Fibroblast of peridontal ligament (primary cell): Measurements from ENCODE around the gene ACVR1.

Experiments used
- DNase-seq: peaks from one replicate; pipeline ENCODE4 v3.0.0-alpha.2; 2010; ENCODE audit errors: extremely low read depth

ACVR1 gene

DNA sequence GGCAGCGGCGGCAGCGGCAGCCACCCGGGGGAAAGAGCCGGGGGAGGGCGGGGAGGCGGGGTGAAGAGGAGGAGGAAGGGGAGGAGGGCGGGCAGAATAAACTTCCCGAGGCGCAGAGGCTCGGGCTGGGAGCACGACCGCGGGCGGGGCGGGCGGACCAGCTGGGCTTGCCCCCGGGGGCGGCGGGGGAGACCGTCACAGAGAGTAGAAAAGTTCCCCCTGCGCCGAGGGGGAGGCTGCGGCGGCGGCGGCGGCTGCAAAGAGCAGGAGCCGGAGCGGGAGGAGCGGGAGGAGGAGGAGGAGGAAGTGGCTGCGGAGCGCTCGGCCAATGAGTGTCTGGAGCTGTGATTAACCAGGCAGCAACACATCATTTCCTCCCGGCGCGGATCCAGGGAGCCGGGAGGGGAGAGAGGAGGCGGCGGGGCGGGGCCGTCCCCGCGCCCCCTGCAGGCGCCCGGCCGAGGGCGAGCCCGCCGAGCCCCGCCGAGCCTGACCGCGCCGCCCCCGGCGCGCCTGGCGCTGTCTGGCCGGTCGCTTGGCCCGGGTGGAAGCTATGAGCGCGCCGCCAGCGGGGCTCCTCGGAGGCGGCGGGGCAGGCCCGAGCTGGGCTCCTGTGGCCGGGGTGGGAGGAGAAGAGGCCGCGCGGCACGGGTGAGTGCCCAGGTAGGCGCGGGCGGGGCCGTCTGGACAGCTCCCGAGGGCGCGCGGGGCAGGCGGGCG, at the start of gene ACVR1:
Gene ACVR1 (minus strand): TSS at position 265 of the 720 bp plus-strand sequence. CDS start 76,837 bp downstream, outside the sequence.
- DNase-seq: peak; percentile 97

DNA sequence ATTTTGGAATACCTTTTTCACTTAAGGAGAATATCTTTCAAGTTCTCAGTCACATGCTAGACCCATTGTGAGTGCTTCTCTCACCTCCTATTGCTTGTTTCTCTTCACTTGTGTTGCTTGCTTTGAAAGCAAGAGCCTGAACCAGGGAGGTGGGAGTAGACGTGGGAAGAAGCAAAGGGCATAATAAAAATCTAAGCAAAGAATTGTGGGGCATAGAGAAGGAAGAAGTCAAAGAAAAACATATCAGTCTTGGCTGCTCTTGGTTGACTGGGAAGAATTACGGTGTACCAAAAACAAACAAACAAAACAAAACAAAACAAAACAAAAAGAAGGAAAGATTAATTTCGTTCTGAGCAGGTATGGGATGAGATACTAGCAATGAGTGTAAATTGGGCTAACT, 48.9 kb upstream of the ACVR1 start:
- DNase-seq: no peak

DNA sequence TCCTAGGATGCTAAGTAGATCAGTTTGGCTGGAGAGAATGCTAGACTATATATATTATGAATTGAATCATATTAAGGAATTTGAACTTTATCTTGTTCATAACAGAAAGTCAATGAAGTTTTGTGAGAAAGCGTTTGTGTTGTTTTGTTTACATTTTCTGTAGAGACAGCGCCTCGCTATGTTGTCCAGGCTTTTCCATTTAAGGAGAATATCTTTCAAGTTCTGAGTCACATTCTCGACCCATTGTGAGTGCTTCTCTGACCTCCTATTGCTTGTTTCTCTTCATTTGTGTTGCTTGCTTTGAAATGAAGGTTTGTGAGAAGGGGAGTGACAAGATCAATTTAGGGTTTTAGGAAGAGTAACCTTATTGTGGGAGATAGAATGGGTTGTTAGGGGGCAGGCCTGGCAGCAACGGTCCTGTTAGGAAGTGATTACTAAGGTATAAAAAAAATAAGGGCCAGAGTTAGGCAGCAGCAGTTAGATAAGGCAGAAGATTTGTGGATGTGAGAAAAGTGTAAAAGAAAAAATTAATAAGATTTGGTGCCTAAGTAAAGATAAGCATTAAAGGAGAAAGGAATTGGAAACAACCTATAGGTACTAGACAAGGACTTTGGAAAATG, 47.6 kb upstream of the ACVR1 start:
- DNase-seq: no peak

DNA sequence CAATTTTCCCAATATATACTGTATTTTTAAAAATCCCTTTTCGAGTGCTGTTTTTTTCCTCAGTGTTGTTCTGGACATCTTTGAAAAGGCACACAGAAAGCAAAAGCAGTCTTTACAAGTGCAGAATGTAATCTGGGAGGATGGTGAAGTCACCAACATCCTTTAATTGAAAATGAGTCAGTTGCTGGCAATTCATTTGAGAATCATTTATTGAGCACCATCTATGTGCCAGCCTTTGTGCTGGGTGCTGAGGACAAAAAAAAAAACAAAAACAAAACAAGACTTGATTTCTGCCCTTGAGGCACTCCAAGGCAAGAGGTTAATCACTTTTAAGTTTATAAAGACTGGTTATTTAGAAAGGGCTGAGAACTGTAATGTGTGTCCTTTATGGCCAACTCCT, 46.7 kb upstream of the ACVR1 start:
- DNase-seq: no peak

DNA sequence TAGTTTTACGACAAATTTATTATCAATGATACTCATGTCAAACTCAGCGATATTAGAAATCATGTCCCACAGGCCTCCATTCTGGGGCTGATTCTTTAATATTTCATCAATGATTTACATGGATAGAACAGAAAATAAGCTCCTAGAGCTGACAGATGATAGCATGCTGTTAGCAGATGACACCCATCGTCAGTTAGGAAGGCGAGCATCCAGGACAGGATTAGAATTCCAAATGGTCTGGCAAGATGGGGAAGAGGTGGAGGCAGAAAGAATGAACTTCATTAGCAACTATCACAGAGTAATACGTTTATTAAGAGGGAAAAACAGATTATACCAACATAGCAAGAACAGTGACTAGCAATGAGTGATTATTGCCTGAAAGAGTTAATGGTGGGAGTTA, 46.2 kb upstream of the ACVR1 start:
- no peak for DNase-seq

DNA sequence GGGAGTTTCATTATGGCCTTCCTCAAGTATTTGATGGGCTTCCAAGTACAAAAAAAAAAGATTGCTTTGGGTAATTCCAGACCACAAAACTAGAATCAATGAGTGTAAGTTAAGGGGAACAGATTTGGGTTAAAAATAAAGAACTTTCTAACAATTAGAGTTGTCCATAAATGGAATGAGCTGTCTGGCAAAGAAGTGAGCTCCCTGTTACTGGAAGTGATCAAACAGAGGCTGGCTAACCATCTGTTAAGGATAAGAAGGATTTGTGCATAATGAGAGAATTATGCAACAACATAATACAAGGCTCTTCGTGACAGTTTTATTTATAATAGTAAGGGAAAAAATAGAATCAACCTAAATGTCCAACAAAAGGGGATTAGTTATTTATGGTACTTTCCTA, 44.6 kb upstream of the ACVR1 start:
- no peak for DNase-seq

DNA sequence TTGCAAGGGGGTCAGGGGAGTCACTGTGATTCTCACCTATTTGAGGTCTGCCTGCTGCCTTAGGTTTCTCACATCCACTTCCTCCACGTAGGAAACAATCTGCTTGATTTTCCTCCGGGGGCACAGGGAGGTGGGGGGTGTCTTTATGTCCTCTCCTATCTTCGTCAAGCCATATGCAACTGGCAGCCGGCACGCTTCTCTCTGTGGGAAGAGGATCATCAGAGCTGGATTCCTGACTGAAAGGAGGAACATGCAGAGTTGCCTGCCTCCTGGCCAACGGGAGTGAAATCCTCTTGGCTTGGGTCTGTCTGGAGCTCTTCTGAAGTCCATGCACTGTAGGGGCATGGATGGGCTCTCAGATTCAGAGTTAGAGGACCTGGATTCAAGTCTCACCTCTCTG, 43.1 kb upstream of the ACVR1 start:
- DNase-seq: no peak

DNA sequence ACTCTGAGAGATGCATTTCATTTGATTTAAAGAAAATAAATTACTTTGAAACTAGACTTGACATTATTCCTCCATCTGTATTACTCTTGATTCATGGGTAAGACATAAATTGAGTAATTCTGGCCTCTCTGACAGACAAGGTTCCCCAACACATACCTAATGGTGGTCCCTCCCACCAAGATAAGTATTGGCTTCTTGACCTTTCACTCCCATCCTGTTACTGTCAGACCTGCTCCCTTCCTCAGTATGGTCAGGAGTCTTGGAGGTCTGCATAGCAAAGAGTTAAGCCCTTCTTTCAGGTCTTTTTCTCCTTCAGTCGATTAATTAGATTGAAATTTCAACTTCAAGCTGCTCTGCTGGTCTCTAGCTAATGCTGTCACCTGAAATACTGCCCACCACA, 42.2 kb upstream of the ACVR1 start:
- no peak for DNase-seq

DNA sequence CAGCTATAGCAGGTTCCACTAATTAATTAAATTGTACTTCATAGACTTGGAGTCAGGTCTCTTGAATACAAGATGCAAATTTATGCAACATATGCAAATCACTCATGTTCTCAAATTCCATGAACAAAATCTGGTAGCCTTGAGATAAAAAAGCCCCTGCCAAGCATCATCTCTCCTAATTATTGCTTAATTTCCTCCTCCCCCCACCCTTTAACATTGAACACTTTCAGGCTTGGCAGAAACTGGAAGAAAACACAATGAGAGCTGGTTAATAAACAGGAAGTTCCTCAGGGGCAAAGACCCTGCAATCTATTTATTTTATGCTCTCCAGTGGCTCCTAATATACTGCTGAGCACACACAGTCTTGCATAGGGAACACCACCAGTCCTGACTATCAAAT, 35.6 kb upstream of the ACVR1 start:
- no peak for DNase-seq

DNA sequence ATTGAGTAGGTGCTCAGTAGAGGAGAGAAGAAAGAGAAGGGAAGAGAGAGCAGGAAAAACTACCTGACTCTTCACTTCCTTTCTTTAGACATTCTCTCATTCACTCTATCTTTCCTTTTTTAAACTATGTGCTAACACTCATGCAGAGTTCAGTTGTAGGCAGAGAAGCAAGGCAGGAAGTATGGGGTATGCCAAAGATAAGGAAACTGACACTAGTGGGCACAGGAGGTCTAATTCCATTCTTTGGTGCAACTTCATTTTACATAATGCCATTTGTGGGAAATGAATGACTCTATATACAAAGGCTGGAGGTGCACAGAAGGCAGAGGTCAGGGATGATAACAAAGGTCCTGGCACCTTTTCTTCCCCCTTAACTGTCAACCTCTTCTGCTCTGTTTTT, 35.1 kb upstream of the ACVR1 start:
- no peak for DNase-seq

DNA sequence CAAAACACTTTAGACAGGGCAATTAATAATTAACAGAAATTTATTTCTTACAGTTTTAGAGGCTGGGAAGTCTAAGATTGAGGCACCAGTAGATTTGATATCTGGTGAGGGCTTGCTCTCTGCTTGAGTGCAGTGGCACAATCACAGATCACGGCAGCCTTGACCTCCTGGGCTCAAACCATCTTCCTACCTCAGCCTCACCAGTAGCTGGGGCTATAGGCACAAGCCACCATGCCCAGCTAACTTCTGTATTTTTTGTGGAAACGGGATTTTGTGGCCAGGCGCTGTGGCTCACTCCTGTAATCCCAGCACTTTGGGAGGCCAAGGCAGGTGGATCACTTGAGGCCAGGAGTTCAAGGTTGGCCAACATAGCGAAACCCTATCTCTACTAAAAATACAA, 29.0 kb upstream of the ACVR1 start:
- DNase-seq: no peak

DNA sequence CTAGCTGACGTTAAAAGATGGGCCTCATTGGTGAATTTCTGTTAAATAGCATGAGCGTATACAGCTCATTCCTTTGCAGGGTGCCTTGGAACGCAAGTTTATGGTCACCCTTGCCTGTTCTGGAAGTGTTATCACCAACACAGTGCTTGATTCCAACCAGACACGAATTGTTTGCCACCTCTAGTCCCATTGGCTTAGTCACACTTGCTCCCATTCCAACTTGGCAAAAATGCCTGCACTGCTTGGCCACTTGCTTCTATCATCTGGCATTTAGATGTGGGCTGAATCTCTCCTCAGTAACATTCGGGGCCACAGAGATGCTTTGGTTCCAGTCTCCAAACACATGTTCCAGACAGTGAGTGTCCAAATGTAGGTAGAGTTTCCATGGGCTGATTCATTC, 27.5 kb upstream of the ACVR1 start:
- DNase-seq: peak; percentile 22

DNA sequence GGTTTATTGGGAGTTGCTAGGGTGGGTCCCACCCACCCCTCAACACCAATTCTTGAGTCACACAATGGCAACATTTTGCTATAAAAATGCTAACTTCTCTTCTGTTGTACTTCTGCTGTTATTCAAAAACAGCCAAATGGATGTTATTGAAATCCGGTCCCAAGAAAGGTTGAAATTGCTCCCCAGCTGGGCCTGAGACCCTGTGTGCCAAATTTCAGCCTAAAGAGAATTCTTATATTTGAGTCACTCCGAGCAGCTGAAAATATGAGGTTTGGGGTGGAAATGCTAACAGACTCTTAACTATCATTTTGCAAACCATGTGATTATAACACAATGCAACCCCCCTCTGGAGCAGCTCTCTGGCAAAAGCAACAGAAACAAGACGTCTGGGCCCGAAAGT, 27.0 kb upstream of the ACVR1 start:
- peak; percentile 65 for DNase-seq

DNA sequence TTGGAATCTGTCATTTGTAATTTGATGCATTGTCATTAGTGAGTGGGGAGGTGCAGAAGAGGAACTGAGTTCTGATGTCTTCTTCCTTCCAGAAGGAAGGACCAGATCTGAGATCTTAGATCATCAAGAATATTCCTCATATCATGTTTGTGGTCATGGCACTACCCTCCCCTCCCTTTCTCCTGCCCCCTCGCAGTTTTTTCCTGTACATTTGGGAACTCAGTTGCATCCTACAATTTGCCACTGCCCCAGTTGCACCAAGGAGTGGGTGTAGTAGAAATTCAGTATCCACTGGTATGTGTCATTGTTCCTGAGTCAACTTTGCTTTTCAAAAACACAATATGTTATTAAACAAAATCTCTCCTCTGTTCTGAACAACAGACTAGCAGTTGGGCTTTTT, 26.6 kb upstream of the ACVR1 start:
- no peak for DNase-seq

DNA sequence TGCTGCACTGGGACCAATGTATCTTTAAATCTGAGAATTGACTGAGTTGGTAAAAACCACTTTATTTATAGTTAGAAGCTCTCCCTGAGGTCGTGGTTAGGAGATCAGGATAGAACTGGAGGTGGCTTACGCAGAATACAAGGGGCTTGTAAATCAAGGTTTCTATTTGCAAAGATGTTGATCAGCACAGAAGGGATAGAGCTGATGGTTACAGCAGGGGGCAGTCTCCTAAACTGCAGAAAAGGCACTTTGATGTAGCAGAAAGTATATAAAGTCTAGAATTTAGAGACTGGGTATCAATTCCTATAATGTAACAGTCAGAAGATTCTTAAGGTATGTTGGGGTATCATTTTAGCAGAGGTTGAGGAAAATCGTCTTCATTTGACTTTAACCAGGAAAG, 25.2 kb upstream of the ACVR1 start:
- no peak for DNase-seq

DNA sequence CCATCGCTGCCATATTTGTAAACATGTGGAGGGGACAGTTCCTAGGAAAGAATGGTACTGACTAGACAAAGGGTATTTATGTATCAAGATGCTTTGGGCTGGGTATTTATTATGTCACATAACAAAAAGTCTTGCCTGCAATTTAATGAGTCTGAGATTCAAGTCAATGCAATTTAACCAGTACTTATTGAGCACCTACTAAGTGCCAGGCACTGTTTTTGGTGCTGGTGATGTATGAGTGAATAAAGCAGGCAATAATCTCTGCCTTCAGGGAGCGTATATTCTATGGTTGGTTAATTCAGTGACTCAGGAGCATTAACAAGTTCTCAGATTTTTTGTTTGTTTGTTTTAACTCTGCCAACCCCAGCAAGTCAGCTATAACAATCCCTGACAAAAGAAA, 24.6 kb upstream of the ACVR1 start:
- no peak for DNase-seq

DNA sequence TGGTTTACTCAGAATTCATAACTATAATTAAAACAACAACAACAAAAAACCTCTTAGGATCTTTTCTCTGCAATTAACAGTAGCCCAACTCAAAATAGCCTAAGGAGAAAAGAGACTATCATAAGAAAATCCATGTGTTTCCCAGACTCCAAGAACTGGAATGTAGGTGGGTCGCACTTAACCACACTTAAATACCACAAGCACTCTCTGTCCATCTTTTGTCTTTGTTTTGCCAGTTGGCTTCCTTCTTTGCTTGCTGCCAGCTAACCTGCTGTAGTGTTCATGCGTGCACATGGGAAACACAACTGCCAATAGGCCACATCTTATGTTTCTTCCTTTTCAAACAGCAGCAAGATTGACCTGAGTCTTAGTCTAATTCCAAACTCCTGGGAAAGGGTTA, 24.1 kb upstream of the ACVR1 start:
- DNase-seq: no peak

DNA sequence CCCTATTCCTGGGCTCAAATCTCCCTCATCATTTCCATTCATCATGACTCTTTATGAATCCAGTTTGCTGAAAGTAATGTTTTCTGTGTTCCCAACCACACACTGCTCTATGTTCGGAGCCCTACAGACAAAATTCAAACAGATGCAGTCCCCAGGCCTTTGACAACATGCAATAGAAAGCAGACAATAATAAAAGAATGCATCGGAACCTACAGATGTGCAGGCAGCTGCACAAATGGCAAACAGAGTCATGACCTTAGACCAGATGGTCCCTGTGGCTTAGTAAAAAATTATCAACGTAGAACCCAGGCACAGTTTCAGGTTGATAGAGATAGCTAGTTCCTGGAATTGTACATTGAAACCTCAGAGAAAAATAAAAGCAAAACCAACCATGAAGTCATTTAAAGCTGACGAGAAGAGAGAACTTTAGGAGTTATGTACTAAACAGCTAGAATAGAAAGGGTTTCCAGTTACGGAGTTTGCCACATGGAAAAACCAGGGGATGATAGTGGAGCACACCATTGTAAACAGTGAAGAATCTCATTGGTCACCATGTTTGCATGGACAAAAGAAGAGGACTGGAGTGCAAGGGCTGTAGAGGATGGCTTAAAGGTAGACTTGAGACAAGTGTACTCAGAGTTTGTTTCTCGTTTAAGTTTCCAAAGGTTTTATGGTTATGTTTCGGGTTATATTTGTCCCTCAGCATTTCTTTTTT, 23.2 kb upstream of the ACVR1 start:
- no peak for DNase-seq

DNA sequence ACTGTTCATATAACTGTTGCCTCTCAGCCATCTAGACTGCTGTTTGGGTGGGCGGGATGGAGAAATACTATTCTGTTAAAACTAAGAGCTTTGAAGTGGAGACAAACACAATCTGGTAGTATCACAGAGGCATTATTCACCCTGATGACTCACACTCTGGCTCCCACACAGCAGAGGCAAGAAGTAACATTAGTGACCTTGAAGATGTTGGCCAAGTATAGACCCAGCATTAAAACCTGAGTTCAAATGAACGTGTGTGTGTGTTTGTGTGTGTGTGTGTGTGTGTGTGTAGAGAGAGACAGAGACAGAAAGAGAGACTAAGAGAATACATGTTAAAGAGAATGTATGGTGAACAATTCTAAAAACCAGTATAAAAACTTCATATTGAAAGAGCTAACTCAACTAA, 22.5 kb upstream of the ACVR1 start:
- peak; percentile 79 for DNase-seq

DNA sequence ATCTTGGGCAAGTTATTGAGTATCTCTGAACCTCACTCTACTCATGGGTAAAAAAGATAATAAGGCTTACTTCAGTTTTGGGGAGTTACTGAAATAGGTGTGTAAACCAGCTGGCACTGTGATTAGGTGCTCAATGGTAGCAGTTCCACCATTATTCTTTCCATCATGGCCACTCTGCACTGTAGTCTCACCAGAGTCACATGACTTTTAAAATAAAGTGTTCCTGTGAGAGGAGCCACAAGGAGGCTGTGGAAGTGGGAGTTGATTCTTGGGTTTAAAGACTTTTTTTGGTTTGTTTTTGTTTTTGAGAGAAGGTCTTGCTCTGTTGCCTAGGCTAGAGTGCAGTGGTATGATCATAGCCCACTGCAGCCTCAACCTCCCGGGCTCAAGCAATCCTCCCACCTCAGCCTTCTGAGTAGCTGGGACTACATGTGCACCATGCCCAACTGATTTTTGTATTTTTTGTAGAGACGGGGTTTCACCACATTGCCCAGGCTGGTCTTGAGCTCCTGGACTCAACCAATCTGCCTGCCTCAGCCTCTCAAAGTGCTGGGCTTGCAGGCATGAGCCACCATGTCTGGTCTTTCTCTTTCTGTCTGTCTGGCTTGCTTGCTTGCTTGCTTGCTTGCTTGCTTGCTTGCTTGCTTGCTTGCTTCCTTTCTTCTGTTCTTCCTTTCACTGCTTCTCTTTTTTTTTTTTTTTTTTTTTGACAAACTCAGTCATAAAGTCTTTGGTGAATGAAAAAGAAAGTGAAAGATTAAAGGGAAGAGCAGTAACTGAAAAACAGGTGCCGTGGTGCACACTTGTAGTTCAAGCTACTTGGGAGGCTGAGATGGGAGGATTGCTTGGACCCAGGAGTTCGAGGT, 21.2 kb upstream of the ACVR1 start:
- no peak for DNase-seq

DNA sequence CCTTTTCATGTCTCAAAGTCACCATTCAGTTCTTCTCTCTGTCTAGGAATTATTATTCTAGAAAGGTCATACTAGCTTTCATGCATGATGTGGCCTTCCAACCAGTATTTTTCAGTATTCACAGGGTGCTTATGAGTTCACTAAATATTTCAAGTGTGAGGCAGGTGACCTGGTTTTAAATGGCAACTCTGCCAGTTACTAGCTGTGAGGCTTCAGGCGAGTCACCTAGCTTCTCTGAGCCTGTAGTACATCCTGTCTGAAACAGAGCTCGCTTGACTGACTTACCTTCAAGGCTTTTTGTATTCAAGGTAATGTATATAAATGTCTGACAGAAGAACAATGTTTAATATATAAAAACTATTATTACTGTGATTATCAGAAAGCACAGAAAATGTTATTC, 19.4 kb upstream of the ACVR1 start:
- DNase-seq: no peak
